HepG2 (cell line): ENCODE results near the gene DNAJA2. TPM values are rescaled to one million over a fixed set of nuclear protein-coding genes. Genes with fewer than 3 reads are reported as not detected.

ENCODE experiments used
- ATF7-NPFF ChIP-seq: sonication (generic); formaldehyde crosslinking; IDR thresholded peaks from 2 replicates; pipeline ENCODE4 v1.8.1; 2023; ENCODE audit warnings: mild to moderate bottlenecking, low read depth, missing genetic modification reagents, moderate library complexity
- GATAD1 ChIP-seq: IDR thresholded peaks from 2 replicates; pipeline ENCODE4 v1.6.1; 2016; ENCODE audit warnings: missing genetic modification reagents, missing compliant biosample characterization
- HOXA3 ChIP-seq: sonication (generic); formaldehyde crosslinking; IDR thresholded peaks from 2 replicates; pipeline ENCODE4 v1.5.0; 2020; ENCODE audit warnings: missing genetic modification reagents
- MATR3 ChIP-seq: sonication (generic); formaldehyde crosslinking; IDR thresholded peaks from 2 replicates; pipeline ENCODE4 v1.4.0; 2020; ENCODE audit warnings: missing genetic modification reagents
- NCOA1 ChIP-seq: sonication (generic); formaldehyde crosslinking; IDR thresholded peaks from 2 replicates; pipeline ENCODE4 v1.9.0; 2021; ENCODE audit warnings: missing genetic modification reagents
- NKX3-1 ChIP-seq: sonication (generic); formaldehyde crosslinking; IDR thresholded peaks from 2 replicates; pipeline ENCODE4 v1.5.0; 2020; ENCODE audit warnings: missing genetic modification reagents
- THAP11 ChIP-seq: IDR thresholded peaks from 2 replicates; pipeline ENCODE4 v1.6.1; 2016; ENCODE audit warnings: missing biosample characterization, missing genetic modification reagents
- ZC3H13 ChIP-seq: sonication (generic); formaldehyde crosslinking; IDR thresholded peaks from 2 replicates; pipeline ENCODE4 v1.8.1; 2023; ENCODE audit warnings: mild to moderate bottlenecking, missing genetic modification reagents, moderate library complexity
- ZNF12 ChIP-seq: sonication (generic); formaldehyde crosslinking; IDR thresholded peaks from 2 replicates; pipeline ENCODE4 v1.5.0; 2020; ENCODE audit warnings: missing genetic modification reagents
- ZNF446 ChIP-seq: sonication (generic); formaldehyde crosslinking; IDR thresholded peaks from 2 replicates; pipeline ENCODE4 v1.5.0; 2020; ENCODE audit warnings: mild to moderate bottlenecking, missing genetic modification reagents
- ZNF546 ChIP-seq: sonication (generic); formaldehyde crosslinking; conservative IDR thresholded peaks from 2 replicates; pipeline ENCODE4 v1.8.1; 2023; ENCODE audit warnings: mild to moderate bottlenecking, missing genetic modification reagents
- ZNF547 ChIP-seq: sonication (generic); formaldehyde crosslinking; IDR thresholded peaks from 2 replicates; pipeline ENCODE4 v1.5.1; 2020; ENCODE audit warnings: mild to moderate bottlenecking, missing genetic modification reagents
- ZNF570 ChIP-seq: sonication (generic); formaldehyde crosslinking; IDR thresholded peaks from 2 replicates; pipeline ENCODE4 v1.4.0; 2020; ENCODE audit warnings: mild to moderate bottlenecking, missing genetic modification reagents, borderline replicate concordance
- ZNF713 ChIP-seq: sonication (generic); formaldehyde crosslinking; IDR thresholded peaks from 2 replicates; pipeline ENCODE4 v1.4.0; 2020; ENCODE audit warnings: mild to moderate bottlenecking, missing genetic modification reagents
- ZNF768 ChIP-seq: sonication (generic); formaldehyde crosslinking; IDR thresholded peaks from 2 replicates; pipeline ENCODE4 v1.4.0; 2020; ENCODE audit warnings: missing genetic modification reagents
- ZNF83 ChIP-seq: sonication (generic); formaldehyde crosslinking; IDR thresholded peaks from 2 replicates; pipeline ENCODE4 v1.4.0; 2020; ENCODE audit warnings: missing genetic modification reagents, mild to moderate bottlenecking, borderline replicate concordance
- polyA plus RNA-seq, 8 experiments: library from polyadenylated mRNA; depleted of rRNA in 3 of 8; stranded (reverse) in 7 of 8; unstranded in 1 of 8; fragments of >200 nt; fragmentation: Illumina TruSeq in 4 of 8; extraction: Trizol in 4 of 8; gene quantifications; 2 replicates each; pipeline versions ENCODE4 v1.2.1 to v1.2.3, GENCODE V29; 2011 to 2016; ENCODE audit warnings: low read depth in 4 of 8, missing spikeins in 1 of 8, mixed read lengths in 1 of 8; ENCODE audit not compliant: insufficient read depth in 1 of 8
- total RNA-seq, 5 experiments: library from RNA; depleted of rRNA; stranded (reverse); fragments of >200 nt; fragmentation: Illumina TruSeq; extraction: Trizol; gene quantifications; 2 replicates each; pipeline ENCODE4 v1.2.3, GENCODE V29; 2016; ENCODE audit warnings: low read depth in 1 of 5
- TF ChIP-seq, protein P1 (sequence below): sonication (generic); formaldehyde crosslinking; IDR thresholded peaks from 2 replicates; pipeline ENCODE4 v1.4.0; 2020; ENCODE audit warnings: mild to moderate bottlenecking, missing genetic modification reagents
- TF ChIP-seq, protein P2 (sequence below): sonication (generic); formaldehyde crosslinking; IDR thresholded peaks from 2 replicates; pipeline ENCODE4 v1.4.0; 2020; ENCODE audit warnings: mild to moderate bottlenecking, low read depth, missing genetic modification reagents
- TF ChIP-seq, protein P3 (sequence below): sonication (generic); formaldehyde crosslinking; IDR thresholded peaks from 2 replicates; pipeline ENCODE4 v1.8.0; 2022; ENCODE audit warnings: mild to moderate bottlenecking, missing genetic modification reagents
- TF ChIP-seq, protein P4 (sequence below): IDR thresholded peaks from 2 replicates; pipeline ENCODE4 v1.6.1; 2012; ENCODE audit warnings: low read depth, low read length, improper control_type of control experiment

The DNAJA2 gene
- total and polyA plus RNA-seq, 2 of the 13 experiments (the other 11 are each of a cell fraction or from before 2014, with no cell fraction given): 25.4 to 176 TPM

DNA sequence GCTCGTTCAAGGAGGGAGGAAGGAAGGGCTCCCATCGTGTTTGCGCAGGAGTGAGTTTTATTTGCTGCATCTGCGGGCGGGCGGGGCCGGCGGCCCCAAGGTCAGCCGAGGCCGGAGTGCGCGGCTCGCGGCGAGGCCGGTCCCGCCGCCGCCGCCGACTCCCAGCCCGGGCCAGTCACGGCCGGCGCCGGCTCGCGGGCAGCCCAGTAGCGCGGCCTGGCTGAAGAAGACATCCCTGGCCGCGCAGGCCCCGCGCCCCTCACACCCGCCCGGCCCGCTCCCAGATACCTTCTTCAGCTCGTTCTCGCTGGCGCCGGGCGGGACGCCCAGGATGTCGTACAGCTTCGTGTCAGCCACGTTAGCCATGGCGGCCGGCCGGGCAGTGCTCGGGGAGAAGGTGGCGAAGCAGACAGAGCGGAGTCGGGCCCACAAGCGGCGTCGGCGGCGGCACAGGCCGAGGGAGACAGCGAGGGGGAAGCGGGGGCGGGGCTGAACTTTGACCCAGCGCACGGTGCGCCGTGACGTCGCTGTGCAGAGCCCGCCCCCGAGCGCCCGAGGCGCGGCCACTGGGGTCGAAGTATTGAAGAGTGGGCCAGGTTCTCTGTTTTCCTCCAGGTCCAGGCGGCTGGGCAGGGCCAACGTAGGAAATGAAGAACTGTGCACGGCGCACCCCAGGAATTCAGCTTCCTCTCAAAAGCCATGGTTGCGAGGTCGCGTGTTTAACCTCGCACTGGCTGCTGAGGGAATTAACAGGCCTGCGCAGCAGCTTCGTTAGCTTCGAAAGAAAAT, at the start of gene DNAJA2 (continued):
- TF ChIP-seq, protein P1, sequence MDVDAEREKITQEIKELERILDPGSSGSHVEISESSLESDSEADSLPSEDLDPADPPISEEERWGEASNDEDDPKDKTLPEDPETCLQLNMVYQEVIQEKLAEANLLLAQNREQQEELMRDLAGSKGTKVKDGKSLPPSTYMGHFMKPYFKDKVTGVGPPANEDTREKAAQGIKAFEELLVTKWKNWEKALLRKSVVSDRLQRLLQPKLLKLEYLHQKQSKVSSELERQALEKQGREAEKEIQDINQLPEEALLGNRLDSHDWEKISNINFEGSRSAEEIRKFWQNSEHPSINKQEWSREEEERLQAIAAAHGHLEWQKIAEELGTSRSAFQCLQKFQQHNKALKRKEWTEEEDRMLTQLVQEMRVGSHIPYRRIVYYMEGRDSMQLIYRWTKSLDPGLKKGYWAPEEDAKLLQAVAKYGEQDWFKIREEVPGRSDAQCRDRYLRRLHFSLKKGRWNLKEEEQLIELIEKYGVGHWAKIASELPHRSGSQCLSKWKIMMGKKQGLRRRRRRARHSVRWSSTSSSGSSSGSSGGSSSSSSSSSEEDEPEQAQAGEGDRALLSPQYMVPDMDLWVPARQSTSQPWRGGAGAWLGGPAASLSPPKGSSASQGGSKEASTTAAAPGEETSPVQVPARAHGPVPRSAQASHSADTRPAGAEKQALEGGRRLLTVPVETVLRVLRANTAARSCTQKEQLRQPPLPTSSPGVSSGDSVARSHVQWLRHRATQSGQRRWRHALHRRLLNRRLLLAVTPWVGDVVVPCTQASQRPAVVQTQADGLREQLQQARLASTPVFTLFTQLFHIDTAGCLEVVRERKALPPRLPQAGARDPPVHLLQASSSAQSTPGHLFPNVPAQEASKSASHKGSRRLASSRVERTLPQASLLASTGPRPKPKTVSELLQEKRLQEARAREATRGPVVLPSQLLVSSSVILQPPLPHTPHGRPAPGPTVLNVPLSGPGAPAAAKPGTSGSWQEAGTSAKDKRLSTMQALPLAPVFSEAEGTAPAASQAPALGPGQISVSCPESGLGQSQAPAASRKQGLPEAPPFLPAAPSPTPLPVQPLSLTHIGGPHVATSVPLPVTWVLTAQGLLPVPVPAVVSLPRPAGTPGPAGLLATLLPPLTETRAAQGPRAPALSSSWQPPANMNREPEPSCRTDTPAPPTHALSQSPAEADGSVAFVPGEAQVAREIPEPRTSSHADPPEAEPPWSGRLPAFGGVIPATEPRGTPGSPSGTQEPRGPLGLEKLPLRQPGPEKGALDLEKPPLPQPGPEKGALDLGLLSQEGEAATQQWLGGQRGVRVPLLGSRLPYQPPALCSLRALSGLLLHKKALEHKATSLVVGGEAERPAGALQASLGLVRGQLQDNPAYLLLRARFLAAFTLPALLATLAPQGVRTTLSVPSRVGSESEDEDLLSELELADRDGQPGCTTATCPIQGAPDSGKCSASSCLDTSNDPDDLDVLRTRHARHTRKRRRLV (CRISPR knock-in tag): 0 out of 2 replicates have a peak, but pooled peaks have one; percentile 73
- peak; percentile 93 for TF ChIP-seq ZNF547
- TF ChIP-seq HOXA3 (CRISPR knock-in tag): peak; percentile 86
- peak; percentile 98 for TF ChIP-seq ZC3H13
- TF ChIP-seq NKX3-1 (CRISPR knock-in tag): peak; percentile 96
- peak; percentile 79 for TF ChIP-seq ZNF768 (CRISPR knock-in tag)
- TF ChIP-seq, protein P2, sequence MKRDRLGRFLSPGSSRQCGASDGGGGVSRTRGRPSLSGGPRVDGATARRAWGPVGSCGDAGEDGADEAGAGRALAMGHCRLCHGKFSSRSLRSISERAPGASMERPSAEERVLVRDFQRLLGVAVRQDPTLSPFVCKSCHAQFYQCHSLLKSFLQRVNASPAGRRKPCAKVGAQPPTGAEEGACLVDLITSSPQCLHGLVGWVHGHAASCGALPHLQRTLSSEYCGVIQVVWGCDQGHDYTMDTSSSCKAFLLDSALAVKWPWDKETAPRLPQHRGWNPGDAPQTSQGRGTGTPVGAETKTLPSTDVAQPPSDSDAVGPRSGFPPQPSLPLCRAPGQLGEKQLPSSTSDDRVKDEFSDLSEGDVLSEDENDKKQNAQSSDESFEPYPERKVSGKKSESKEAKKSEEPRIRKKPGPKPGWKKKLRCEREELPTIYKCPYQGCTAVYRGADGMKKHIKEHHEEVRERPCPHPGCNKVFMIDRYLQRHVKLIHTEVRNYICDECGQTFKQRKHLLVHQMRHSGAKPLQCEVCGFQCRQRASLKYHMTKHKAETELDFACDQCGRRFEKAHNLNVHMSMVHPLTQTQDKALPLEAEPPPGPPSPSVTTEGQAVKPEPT (CRISPR knock-in tag): 0 out of 2 replicates have a peak, but pooled peaks have one; percentile 55
- TF ChIP-seq, protein P3, sequence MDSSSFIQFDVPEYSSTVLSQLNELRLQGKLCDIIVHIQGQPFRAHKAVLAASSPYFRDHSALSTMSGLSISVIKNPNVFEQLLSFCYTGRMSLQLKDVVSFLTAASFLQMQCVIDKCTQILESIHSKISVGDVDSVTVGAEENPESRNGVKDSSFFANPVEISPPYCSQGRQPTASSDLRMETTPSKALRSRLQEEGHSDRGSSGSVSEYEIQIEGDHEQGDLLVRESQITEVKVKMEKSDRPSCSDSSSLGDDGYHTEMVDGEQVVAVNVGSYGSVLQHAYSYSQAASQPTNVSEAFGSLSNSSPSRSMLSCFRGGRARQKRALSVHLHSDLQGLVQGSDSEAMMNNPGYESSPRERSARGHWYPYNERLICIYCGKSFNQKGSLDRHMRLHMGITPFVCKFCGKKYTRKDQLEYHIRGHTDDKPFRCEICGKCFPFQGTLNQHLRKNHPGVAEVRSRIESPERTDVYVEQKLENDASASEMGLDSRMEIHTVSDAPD (CRISPR knock-in tag): peak; percentile 30; the same call in 1 of the 2 replicates
- TF ChIP-seq ZNF546: peak; percentile 91
- no peak for TF ChIP-seq ZNF446 (CRISPR knock-in tag)
- peak; percentile 88 for TF ChIP-seq THAP11 (CRISPR knock-in tag)
- no peak for TF ChIP-seq ZNF12
- peak; percentile 69 for TF ChIP-seq ATF7-NPFF (CRISPR knock-in tag)
- peak; percentile 42; the same call in 1 of the 2 replicates for TF ChIP-seq ZNF570 (CRISPR knock-in tag)
- TF ChIP-seq MATR3 (CRISPR knock-in tag): no peak
- peak; percentile 84 for TF ChIP-seq NCOA1
- TF ChIP-seq, protein P4, sequence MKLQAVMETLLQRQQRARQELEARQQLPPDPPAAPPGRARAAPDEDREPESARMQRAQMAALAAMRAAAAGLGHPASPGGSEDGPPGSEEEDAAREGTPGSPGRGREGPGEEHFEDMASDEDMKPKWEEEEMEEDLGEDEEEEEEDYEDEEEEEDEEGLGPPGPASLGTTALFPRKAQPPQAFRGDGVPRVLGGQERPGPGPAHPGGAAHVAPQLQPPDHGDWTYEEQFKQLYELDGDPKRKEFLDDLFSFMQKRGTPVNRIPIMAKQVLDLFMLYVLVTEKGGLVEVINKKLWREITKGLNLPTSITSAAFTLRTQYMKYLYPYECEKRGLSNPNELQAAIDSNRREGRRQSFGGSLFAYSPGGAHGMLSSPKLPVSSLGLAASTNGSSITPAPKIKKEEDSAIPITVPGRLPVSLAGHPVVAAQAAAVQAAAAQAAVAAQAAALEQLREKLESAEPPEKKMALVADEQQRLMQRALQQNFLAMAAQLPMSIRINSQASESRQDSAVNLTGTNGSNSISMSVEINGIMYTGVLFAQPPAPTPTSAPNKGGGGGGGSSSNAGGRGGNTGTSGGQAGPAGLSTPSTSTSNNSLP: peak; percentile 24; the same call in 1 of the 2 replicates
- peak; percentile 89 for TF ChIP-seq ZNF83 (CRISPR knock-in tag)
- TF ChIP-seq GATAD1 (CRISPR knock-in tag): peak; percentile 83
- TF ChIP-seq ZNF713 (CRISPR knock-in tag): no peak
